T-helper 17 cell (primary cell): ENCODE measurements around the gene CARS2. TPM values are rescaled to one million over a fixed set of nuclear protein-coding genes. Genes with fewer than 3 reads are reported as not detected.
A peak's percentile ranks its signal among the peaks of the same experiment; 100 is the strongest.
"Not testable (repeated sequence)": the region's sequence is repeated elsewhere in the genome, so short reads cannot be mapped to it uniquely, and the experiment has no call there.

ENCODE experiments used
- ATAC-seq: fragments of 150-1000 bp; cut with Tn5 transposase; 2 replicates; pipeline ENCODE4 v1.10.0; 2021; ENCODE audit warnings: mild to moderate bottlenecking, moderate library complexity
- DNase-seq, 3 donors: peaks; one replicate each; pipeline versions ENCODE4 v3.0.0 to v3.0.0-alpha.2; 2020 to 2021
- H3K9me3 ChIP-seq: one replicate; pipeline ENCODE4 v1.7.0; 2013; ENCODE audit warnings: low read length, mild to moderate bottlenecking; ENCODE audit not compliant: control insufficient read depth, poor library complexity, severe bottlenecking
- H3K27ac Mint-ChIP-seq: one replicate; pipeline ENCODE4 v1.8.0; 2022; ENCODE audit warnings: mild to moderate bottlenecking, moderate library complexity, mixed read lengths
- H3K27me3 Mint-ChIP-seq: one replicate; pipeline ENCODE4 v1.8.0; 2022; ENCODE audit warnings: mixed read lengths
- H3K36me3 Mint-ChIP-seq: one replicate; pipeline ENCODE4 v1.8.0; 2022; ENCODE audit warnings: low read depth, mixed read lengths
- H3K4me1 Mint-ChIP-seq: one replicate; pipeline ENCODE4 v1.8.0; 2022; ENCODE audit warnings: mild to moderate bottlenecking, mixed read lengths
- H3K4me3 Mint-ChIP-seq: one replicate; pipeline ENCODE4 v1.8.0; 2022; ENCODE audit warnings: mild to moderate bottlenecking, moderate library complexity, mixed read lengths
- total RNA-seq, 4 donors: library from RNA in 2 of 4; stranded (reverse) in 2 of 4; gene quantifications; one replicate each; pipeline ENCODE4 v1.2.3 and lab custom pipeline; 2022 to 2026

Gene CARS2
- total RNA-seq, 2 donors from 2014 or later: 57.7 to 74.6 TPM

DNA sequence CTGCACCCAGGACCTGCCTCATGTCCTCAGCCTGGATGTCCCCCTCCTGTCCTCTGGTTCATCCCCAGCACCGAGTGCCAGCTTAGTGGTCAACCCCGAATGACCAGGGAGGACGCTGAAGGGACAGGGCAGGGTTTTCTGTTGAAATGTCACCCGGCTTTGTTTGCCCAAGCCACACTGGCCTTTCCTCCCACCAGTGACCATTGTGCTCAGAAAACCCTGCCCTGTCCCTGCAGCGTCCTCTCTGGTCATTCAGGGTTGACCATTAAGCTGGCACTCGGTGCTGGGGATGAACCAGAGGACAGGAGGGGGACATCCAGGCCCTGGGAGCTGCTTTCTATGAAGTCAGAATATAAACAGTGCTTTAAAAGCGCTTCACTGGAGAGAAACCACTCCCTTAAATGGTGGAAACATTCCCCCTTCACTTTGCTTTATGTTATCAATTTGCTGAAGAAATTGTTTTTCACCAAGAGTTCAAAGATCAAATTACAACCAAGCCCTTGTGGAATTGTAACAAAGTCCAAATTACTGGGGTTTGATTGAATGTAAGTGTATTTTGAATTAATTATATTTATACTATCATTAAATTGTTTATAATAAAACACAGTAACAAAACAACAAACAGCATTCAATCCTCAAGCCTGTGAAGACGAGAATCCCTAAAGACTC lies 21.4 kb downstream of the CARS2 start:
- no peak for DNase-seq
- Mint-ChIP-seq H3K4me1 (peaks cover 8% of the 10 kb centered on the region), H3K27ac (no peak overlapping the region), H3K36me3 (peaks cover 8% of the 10 kb centered on the region), H3K4me3 (no peak overlapping the region), H3K27me3 (no peaks in the 10 kb centered on the region)
- ATAC-seq: no peak
- H3K9me3 ChIP-seq: no peaks in the 10 kb centered on the region

DNA sequence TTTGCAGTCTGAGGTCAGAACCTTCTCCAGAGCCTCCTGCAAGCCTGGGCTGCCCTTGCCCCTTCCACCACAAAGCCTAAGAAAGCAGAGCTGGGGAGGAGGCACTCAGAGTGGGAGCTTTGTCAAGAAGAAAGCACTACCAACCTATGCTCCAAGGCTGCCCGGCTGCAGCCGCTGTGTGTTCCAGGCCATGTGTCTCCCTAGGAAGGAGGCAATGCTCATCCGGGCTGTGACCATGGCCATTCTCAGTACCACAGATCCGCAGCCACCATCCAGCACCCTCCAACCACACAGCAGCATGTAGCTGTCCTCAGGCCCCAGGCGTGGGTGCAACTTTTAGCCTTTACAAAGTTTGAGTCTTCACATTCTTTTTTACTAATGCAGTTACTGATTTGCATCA lies 22.0 kb downstream of the CARS2 start:
- DNase-seq (no peak), ATAC-seq (no peak)
- no peaks in the 10 kb centered on the region for H3K9me3 ChIP-seq
- peaks cover 8% of the 10 kb centered on the region for H3K4me1 Mint-ChIP-seq
- H3K27me3 Mint-ChIP-seq: no peaks in the 10 kb centered on the region
- peaks cover 8% of the 10 kb centered on the region for H3K36me3 Mint-ChIP-seq
- no peak overlapping the region for H3K27ac Mint-ChIP-seq
- no peak overlapping the region for H3K4me3 Mint-ChIP-seq

DNA sequence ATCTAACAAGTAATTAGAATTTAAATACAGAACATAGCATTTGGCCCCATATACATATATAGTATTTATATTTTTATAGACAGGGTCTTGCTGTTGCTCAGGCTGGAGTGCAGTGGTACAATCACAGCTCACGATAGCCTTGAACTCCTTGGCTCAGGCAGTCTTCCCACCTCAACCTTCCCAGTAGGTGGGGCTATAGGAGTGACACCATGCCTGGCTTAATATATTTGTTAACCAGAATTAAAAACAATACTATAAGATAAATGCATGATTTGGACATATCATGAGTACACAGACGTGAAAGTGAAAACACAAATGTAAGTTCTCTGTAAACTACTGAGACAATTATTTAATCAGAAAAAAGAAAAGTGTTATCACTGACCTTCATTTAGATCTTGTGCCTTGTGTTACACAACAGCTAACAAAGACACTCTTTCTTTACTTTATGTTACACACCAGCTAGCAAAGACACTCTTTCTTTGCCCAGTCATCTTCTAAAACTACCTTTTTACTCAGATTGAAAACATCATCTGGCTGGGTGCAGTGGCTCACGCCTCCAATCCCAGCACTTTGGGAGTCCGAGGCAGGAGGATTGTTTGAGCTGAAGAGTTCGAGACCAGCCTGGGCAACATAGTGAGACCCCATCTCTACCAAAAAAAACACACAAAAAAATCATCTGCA lies 22.6 kb downstream of the CARS2 start:
- DNase-seq (no peak), ATAC-seq (peak; percentile 47)
- no peaks in the 10 kb centered on the region for H3K27me3 Mint-ChIP-seq
- H3K4me1 Mint-ChIP-seq: peaks cover 8% of the 10 kb centered on the region
- no peak overlapping the region for H3K27ac Mint-ChIP-seq
- no peak overlapping the region for H3K4me3 Mint-ChIP-seq
- peaks cover 8% of the 10 kb centered on the region for H3K36me3 Mint-ChIP-seq
- H3K9me3 ChIP-seq: no peaks in the 10 kb centered on the region

DNA sequence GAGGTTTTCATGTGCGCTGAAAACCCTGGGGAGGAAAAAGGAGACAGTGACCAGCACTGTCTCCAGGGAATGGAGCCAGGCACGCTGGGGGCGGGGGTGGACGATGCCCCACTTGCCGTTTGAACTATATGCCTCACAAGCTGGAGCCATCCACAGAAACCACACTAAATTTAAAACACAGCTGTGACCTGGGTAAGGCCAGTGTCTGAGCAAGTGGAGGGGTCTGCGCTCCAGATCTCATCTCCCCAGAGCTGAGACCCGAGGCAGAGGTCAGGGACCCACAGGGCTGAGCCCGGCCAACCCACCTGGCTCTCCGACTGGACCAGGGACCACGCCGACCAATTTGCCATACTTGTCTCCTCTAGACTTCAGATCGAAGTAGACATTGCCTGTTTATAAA lies 23.2 kb downstream of the CARS2 start:
- DNase-seq (no peak), ATAC-seq (no peak)
- H3K4me3 Mint-ChIP-seq: no peak overlapping the region
- no peak overlapping the region for H3K27ac Mint-ChIP-seq
- H3K4me1 Mint-ChIP-seq: peaks cover 8% of the 10 kb centered on the region
- no peaks in the 10 kb centered on the region for H3K27me3 Mint-ChIP-seq
- peaks cover 8% of the 10 kb centered on the region for H3K36me3 Mint-ChIP-seq
- no peaks in the 10 kb centered on the region for H3K9me3 ChIP-seq

DNA sequence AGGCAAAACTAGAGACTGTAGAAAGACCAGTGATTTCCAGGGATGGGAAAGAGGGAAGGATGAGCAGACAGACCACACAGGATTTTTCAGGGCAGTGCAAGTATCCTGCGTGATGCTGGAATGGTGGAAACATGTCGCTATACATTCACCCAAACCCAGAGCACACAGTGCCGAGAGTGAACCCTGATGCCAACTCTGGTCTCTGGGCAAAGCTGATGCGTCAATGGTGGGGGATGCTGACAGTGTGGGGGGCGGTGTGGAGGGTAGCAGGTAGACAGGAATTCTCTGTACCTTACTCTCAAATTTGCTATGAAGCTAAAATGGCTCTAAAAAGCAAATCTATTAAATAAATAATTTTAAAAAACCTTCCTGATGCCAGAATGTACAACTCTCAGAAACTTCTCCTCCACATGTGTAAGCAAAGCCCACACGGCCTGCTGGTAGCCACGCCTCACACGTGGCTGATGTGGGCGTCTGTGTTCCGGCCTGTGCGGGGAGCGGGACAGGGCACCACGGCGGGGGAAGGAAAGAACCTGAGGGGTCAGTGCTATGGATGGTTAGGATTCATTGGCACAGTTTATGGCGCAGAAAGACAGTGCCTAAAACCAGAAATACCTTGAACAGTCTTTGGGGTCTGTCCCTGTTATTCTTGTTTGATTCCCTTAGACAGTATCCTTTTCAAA lies 23.9 kb downstream of the CARS2 start:
- no peak for DNase-seq
- Mint-ChIP-seq H3K4me3 (no peak overlapping the region), H3K36me3 (peaks cover 7% of the 10 kb centered on the region), H3K27me3 (no peaks in the 10 kb centered on the region), H3K27ac (no peak overlapping the region), H3K4me1 (peaks cover 8% of the 10 kb centered on the region)
- H3K9me3 ChIP-seq: no peaks in the 10 kb centered on the region
- no peak for ATAC-seq

DNA sequence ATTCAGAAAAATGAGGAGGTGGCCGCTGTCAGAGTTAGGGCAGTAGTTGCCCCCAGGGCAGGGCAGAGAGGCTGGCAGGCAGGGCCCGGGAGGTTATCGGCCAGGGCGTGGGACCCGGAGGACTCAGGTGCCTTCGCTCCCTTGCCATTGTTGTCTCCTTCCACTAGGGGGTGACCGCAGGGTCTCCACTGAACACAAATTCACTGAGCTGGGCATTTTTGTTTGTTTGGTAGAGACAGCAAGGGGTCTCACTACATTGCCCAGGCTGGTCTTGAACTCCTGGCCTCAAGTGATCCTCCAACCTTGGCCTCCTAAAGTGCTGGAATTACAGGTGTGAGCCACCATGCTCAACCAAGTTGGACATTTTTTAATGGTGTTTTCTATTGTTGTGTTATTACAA lies 25.1 kb downstream of the CARS2 start:
- Mint-ChIP-seq H3K27ac (no peak overlapping the region), H3K36me3 (peaks cover 10% of the 10 kb centered on the region), H3K4me1 (peaks cover 14% of the 10 kb centered on the region), H3K27me3 (no peaks in the 10 kb centered on the region), H3K4me3 (no peak overlapping the region)
- DNase-seq (no peak), ATAC-seq (no peak)
- no peaks in the 10 kb centered on the region for H3K9me3 ChIP-seq

DNA sequence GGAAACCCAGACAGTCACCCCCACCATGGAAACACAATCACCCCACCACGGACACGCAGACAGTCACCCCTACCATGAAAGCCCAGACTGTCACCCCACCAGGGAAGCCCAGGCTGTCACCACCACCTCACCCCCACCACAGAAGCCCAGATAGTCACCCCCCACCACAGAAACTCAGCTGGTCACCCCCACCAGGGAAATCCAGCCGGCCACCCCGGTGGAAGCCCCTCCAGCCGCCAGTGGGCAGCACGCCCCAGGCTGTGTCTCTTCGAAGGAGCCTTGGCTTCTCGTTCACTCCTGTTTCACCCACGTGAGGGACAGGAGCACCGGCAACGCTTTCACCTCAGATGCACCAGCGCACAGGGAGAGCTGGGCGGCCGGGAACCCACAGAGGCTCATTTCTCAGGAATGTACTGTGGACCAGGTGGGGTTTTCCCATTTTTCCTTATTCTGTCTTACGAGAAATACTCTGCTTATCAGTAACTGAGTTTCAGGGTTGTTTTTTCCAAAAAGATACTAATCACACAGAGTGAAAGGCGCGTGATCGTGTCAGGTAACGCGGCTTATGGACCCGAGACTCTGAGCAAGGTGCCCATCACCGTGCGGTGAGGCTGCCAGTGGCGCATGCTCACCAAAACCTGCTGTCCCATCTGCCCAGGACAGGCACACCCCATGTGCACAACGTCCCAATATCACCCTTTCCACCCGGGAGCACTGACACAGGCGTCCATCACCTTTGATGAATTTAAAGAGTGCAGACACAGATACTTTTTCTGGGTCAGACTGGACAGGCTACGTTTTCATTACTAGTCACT lies 28.0 kb downstream of the CARS2 start:
- H3K4me3 Mint-ChIP-seq: no peak overlapping the region

DNA sequence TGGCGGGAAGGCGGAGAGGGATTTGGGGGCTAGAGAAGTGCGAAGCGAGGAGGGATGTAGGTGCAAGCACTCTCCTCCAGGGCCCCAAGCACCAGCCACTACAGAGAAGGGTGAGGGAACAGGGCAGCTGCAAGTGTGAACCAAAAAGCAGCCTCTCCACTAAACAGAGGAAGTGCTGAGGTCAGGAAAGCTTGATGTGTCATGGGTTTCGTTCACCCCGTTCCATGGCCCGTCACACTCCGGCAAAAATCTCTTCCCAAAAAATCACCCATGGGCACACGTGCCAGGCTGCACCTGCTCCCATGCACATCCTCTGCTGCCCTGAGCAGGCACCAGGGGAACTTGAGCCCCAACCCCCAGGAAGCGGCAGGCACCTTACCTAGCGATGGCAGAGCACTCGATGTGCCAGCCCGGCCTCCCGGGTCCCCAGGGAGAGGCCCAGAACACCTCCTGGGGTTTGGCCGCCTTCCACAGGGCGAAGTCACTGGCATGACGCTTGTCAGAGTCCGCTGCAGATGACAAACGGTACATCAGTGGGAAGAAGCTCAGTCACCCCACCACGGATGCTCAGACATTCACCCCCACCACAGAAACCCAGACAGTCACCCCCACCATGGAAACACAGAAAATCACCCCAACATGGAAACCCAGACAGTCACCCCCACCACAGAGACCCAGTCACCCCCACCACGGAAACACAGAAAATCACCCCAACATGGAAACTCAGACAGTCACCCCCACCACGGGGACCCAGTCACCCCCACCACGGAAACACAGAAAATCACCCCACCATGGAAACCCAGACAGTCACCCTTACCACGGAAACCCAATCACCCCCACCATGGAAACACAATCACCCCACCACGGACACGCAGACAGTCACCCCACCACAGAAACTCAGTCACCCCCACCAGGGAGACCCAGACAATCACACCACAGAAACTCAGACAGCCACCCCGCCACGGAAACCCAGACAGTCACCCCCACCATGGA lies 29.0 kb downstream of the CARS2 start:
- H3K27me3 Mint-ChIP-seq: no peaks in the 10 kb centered on the region
- peaks cover 17% of the 10 kb centered on the region for H3K4me1 Mint-ChIP-seq
- no peaks in the 10 kb centered on the region for H3K9me3 ChIP-seq
- H3K4me3 Mint-ChIP-seq: peak overlapping the region; percentile 64
- ATAC-seq: peak; percentile 65
- peak overlapping the region; percentile 79 for H3K27ac Mint-ChIP-seq
- peaks cover 6% of the 10 kb centered on the region for H3K36me3 Mint-ChIP-seq
- no peak for DNase-seq

More for the DNA sequence above, 28.0 kb downstream of the CARS2 start:
- Mint-ChIP-seq H3K27ac (peak overlapping the region; percentile 34), H3K27me3 (no peaks in the 10 kb centered on the region), H3K36me3 (peaks cover 6% of the 10 kb centered on the region), H3K4me1 (peaks cover 12% of the 10 kb centered on the region)
- DNase-seq: no peak
- no peak for ATAC-seq
- H3K9me3 ChIP-seq: no peaks in the 10 kb centered on the region

DNA sequence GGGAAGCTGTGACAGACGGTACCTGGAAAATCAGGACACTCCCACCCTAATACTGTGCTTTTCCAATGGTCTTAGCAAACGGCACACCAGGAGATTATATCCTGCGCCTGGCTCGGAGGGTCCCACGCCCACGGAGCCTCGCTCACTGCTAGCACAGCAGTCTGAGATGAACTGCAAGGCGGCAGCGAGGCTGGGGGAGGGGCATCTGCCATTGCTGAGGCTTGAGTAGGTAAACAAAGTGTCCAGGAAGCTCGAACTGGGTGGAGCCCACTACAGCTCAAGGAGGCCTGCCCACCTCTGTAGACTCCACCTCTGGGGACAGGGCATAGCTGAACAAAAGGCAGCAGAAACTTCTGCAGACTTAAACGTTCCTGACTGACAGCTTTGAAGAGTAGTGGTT lies 36.1 kb downstream of the CARS2 start:
- not testable (repeated sequence) for ATAC-seq

DNA sequence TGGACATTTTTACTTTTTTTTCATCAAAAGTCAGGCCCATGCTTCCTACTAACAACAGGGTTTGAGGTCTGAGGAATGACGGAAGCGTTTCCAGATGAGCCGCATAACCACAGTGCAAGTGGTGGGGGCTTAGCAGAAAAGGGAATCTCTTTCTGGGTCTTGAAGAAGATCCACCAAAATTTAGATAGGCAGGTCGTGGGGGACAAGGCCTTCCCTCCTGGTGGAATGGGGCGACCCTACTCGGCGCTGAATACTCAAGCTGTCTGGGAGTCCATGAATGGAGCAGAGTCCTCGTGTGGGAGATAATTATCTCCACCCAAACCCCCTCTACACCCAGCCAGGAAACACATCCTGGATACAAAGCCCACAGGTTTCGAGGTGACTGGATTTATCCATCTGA lies 36.9 kb downstream of the CARS2 start:
- H3K9me3 ChIP-seq: no peaks in the 10 kb centered on the region
- H3K4me3 Mint-ChIP-seq: no peak overlapping the region
- peaks cover 16% of the 10 kb centered on the region for H3K4me1 Mint-ChIP-seq
- H3K27ac Mint-ChIP-seq: no peak overlapping the region
- ATAC-seq: no peak
- DNase-seq: no peak
- H3K36me3 Mint-ChIP-seq: peaks cover 7% of the 10 kb centered on the region
- no peaks in the 10 kb centered on the region for H3K27me3 Mint-ChIP-seq

More for the DNA sequence above, 36.1 kb downstream of the CARS2 start:
- not testable (repeated sequence) for H3K27ac Mint-ChIP-seq, DNase-seq, H3K36me3 Mint-ChIP-seq, H3K9me3 ChIP-seq, H3K27me3 Mint-ChIP-seq, H3K4me3 Mint-ChIP-seq
- H3K4me1 Mint-ChIP-seq: peaks cover 16% of the 10 kb centered on the region

DNA sequence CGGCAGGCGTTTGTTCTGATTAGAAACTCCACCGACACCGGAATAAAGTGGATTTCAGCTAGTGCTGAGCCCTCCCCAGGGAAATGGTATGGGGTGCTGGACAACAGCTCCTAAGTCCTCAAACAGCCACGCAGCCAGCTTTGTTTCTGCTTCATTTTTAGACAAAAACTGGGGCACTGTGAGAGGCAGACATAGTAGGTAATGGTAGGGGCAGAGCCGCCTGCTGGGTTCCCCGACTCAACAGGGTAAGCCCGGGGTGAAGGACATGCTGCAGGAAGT lies 39.7 kb downstream of the CARS2 start:
- H3K4me1 Mint-ChIP-seq: peaks cover 6% of the 10 kb centered on the region
- no peak for DNase-seq
- H3K27me3 Mint-ChIP-seq: no peaks in the 10 kb centered on the region
- ATAC-seq: no peak
- peaks cover 7% of the 10 kb centered on the region for H3K36me3 Mint-ChIP-seq
- H3K27ac Mint-ChIP-seq: no peak overlapping the region
- H3K4me3 Mint-ChIP-seq: no peak overlapping the region
- no peaks in the 10 kb centered on the region for H3K9me3 ChIP-seq

DNA sequence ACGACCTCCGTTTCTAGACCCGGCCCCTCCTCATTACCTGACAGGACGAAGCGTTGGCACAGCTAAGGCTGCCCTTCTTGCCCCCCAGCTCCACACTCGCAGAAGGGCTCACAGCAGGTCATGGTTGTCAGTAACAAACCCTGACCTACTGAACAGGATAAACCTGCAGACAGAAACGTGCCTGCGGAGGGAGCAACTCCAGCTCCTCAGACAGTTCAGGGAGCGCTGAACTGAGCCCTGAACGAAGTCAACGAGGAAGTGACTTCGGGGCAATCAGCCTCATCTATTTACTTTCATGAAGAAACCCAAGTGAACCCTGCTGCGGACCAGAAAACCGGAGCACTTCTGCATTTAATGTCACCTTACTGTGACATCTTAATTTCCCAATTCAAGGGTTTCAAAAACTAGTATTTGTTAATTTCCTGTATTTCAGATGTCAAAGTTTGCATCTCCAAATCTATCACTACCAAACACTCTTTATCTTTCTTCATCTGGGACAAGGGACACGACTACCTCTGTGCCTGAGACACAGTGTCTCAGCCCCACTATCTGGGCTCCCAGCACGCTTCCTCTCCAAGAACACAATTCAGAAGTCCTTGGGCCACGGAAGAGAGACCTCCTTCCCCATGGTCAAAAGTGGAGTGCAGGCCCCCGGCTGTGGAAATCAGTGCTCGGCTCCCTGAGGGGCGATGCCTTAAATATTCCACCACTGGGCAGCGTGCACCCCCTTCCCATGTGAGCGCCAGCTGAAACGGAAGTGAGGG lies 40.2 kb downstream of the CARS2 start:
- H3K4me1 Mint-ChIP-seq: peaks cover 1% of the 10 kb centered on the region

More for the DNA sequence above, 40.2 kb downstream of the CARS2 start:
- Mint-ChIP-seq H3K27ac (no peak overlapping the region), H3K36me3 (peaks cover 3% of the 10 kb centered on the region), H3K4me3 (no peak overlapping the region), H3K27me3 (no peaks in the 10 kb centered on the region)
- no peaks in the 10 kb centered on the region for H3K9me3 ChIP-seq
- DNase-seq: no peak
- peak; percentile 53 for ATAC-seq
